NT2/D1 (cell line): ENCODE measurements around the gene INTS2.

ENCODE experiments used
- YY1 ChIP-seq: IDR thresholded peaks from 2 replicates; pipeline ENCODE4 v1.6.1; 2011; ENCODE audit not compliant: insufficient read length, insufficient read depth
- ZNF274 ChIP-seq: IDR thresholded peaks from 2 replicates; pipeline ENCODE4 v1.6.1; 2011; ENCODE audit warnings: mild to moderate bottlenecking, low read depth, low read length

DNA sequence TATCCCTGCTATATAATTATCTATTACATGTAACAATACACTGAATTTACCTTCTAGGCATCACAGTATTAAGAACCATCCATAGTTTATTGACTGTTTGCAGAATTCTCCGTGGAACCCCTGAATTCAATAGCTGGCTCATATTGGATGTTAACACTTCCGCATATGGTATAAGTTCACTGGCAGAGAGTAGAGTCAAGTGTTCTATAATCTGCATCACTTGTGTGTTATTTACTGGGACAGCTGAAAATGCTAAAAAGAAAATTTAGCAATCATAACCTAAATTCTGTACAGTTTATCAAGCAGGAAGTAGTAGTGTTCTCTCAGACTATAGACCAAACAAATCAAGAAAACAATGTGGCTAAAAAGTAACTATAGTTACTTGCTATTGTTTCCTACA, 49.9 kb downstream of the INTS2 start:
- TF ChIP-seq YY1 (no peak), ZNF274 (no peak)
